ACC112 (cell line): ENCODE measurements around the gene IRS2.

Experiments
- H2AFZ ChIP-seq: fragments of 200-600 bp; sonication (generic); one replicate; pipeline ENCODE4 v1.6.0; 2017; ENCODE audit warnings: antibody characterized with exemption, low read length; ENCODE audit not compliant: unreplicated experiment
- H3K27ac ChIP-seq: fragments of 200-600 bp; sonication (generic); 2 replicates; pipeline ENCODE4 v1.5.1; 2014; ENCODE audit warnings: low read depth, mild to moderate bottlenecking, antibody characterized with exemption, low read length, moderate library complexity
- H3K27me3 ChIP-seq: fragments of 200-600 bp; sonication (generic); 2 replicates; pipeline ENCODE4 v1.6.1; 2014; ENCODE audit warnings: mild to moderate bottlenecking, antibody characterized with exemption, low read length, moderate library complexity, mixed read lengths; ENCODE audit not compliant: insufficient read depth
- H3K36me3 ChIP-seq: fragments of 200-600 bp; sonication (generic); 2 replicates; pipeline ENCODE4 v1.6.1; 2016; ENCODE audit warnings: mild to moderate bottlenecking, antibody characterized with exemption, low read length, moderate library complexity, mixed read lengths; ENCODE audit not compliant: insufficient read depth
- H3K4me1 ChIP-seq: fragments of 200-600 bp; sonication (generic); one replicate; pipeline ENCODE4 v1.6.1; 2016; ENCODE audit warnings: low read length, mixed read lengths; ENCODE audit not compliant: insufficient read depth, unreplicated experiment, control insufficient read depth
- H3K4me3 ChIP-seq: fragments of 200-600 bp; sonication (generic); 2 replicates; pipeline ENCODE4 v1.5.1; 2014; ENCODE audit warnings: mild to moderate bottlenecking, low read depth, low read length
- H3K79me2 ChIP-seq: fragments of 200-600 bp; sonication (generic); one replicate; pipeline ENCODE4 v1.6.0; 2016; ENCODE audit warnings: low read length; ENCODE audit not compliant: control insufficient read depth, unreplicated experiment, insufficient read depth

Gene IRS2

GRCh38 chr13:109785141-109785891 is 1.1 kb downstream of the IRS2 start:
- H3K36me3 ChIP-seq, result peaks cover 16% of the 10 kb centered on the region
- H3K4me3 ChIP-seq, result peak overlapping the region; percentile 98
- H3K79me2 ChIP-seq, result peaks cover 46% of the 10 kb centered on the region
- no peaks in the 10 kb centered on the region for H3K27me3 ChIP-seq
- peak overlapping the region; percentile 65; the same call in 1 of the 2 replicates for H3K27ac ChIP-seq
- H3K4me1 ChIP-seq, result peaks cover 21% of the 10 kb centered on the region
- peak overlapping the region; percentile 60 for H2AFZ ChIP-seq

- peaks cover 52% of the 10 kb centered on the region for H3K79me2 ChIP-seq
- H3K27ac ChIP-seq, result peak overlapping the region; percentile 65; the same call in 1 of the 2 replicates
- H2AFZ ChIP-seq, result no peak overlapping the region
- H3K27me3 ChIP-seq, result no peaks in the 10 kb centered on the region
- peaks cover 22% of the 10 kb centered on the region for H3K4me1 ChIP-seq
- H3K36me3 ChIP-seq, result peaks cover 16% of the 10 kb centered on the region
- peak overlapping the region; percentile 98 for H3K4me3 ChIP-seq
Observed at GRCh38 chr13:109784590-109785140, 1.7 kb downstream of the IRS2 start.

- H3K27me3 ChIP-seq, result no peaks in the 10 kb centered on the region
- H3K79me2 ChIP-seq, result peaks cover 59% of the 10 kb centered on the region
- H3K36me3 ChIP-seq, result peaks cover 16% of the 10 kb centered on the region
- H3K27ac ChIP-seq, result no peak overlapping the region
- peaks cover 22% of the 10 kb centered on the region for H3K4me1 ChIP-seq
- H2AFZ ChIP-seq, result no peak overlapping the region
- H3K4me3 ChIP-seq, result peak overlapping the region; percentile 79
Observed at GRCh38 chr13:109783815-109784589, 2.4 kb downstream of the IRS2 start.

- no peaks in the 10 kb centered on the region for H3K27me3 ChIP-seq
- H3K27ac ChIP-seq, result no peak overlapping the region
- H3K4me1 ChIP-seq, result peaks cover 20% of the 10 kb centered on the region
- H3K36me3 ChIP-seq, result peaks cover 16% of the 10 kb centered on the region
- no peak overlapping the region for H2AFZ ChIP-seq
- H3K4me3 ChIP-seq, result peak overlapping the region; percentile 79
- H3K79me2 ChIP-seq, result peaks cover 63% of the 10 kb centered on the region
Observed at GRCh38 chr13:109783447-109783814, 3.0 kb downstream of the IRS2 start.

- peaks cover 69% of the 10 kb centered on the region for H3K79me2 ChIP-seq
- no peak overlapping the region for H3K4me3 ChIP-seq
- no peak overlapping the region for H2AFZ ChIP-seq
- H3K27ac ChIP-seq, result no peak overlapping the region
- no peaks in the 10 kb centered on the region for H3K27me3 ChIP-seq
- H3K36me3 ChIP-seq, result peaks cover 16% of the 10 kb centered on the region
- peaks cover 17% of the 10 kb centered on the region for H3K4me1 ChIP-seq
Observed at GRCh38 chr13:109782823-109783431, 3.5 kb downstream of the IRS2 start.

- Histone ChIP-seq H2AFZ (no peak overlapping the region), H3K79me2 (peaks cover 75% of the 10 kb centered on the region), H3K4me3 (peak overlapping the region; percentile 83), H3K36me3 (peaks cover 16% of the 10 kb centered on the region), H3K4me1 (peaks cover 22% of the 10 kb centered on the region), H3K27me3 (no peaks in the 10 kb centered on the region), H3K27ac (no peak overlapping the region)
Observed at GRCh38 chr13:109782066-109782822, 4.1 kb downstream of the IRS2 start.

GRCh38 chr13:109781384-109782065 is 4.9 kb downstream of the IRS2 start:
- Histone ChIP-seq H2AFZ (no peak overlapping the region), H3K4me1 (peaks cover 30% of the 10 kb centered on the region), H3K27ac (peak overlapping the region; percentile 36; the same call in 1 of the 2 replicates), H3K4me3 (peak overlapping the region; percentile 83), H3K36me3 (peaks cover 16% of the 10 kb centered on the region), H3K79me2 (peaks cover 82% of the 10 kb centered on the region), H3K27me3 (no peaks in the 10 kb centered on the region)

- Histone ChIP-seq H3K27me3 (no peaks in the 10 kb centered on the region), H2AFZ (no peak overlapping the region), H3K27ac (peak overlapping the region; percentile 36; the same call in 1 of the 2 replicates), H3K4me3 (peak overlapping the region; percentile 83), H3K4me1 (peaks cover 31% of the 10 kb centered on the region), H3K79me2 (peaks cover 88% of the 10 kb centered on the region), H3K36me3 (peaks cover 16% of the 10 kb centered on the region)
Observed at GRCh38 chr13:109780845-109781383, 5.5 kb downstream of the IRS2 start.

GRCh38 chr13:109779876-109780510 is 6.4 kb downstream of the IRS2 start:
- Histone ChIP-seq H3K36me3 (peaks cover 16% of the 10 kb centered on the region), H3K27ac (peak overlapping the region; percentile 36; the same call in 1 of the 2 replicates), H3K4me3 (peak overlapping the region; percentile 83), H2AFZ (no peak overlapping the region), H3K79me2 (peaks cover 92% of the 10 kb centered on the region), H3K27me3 (no peaks in the 10 kb centered on the region), H3K4me1 (peaks cover 31% of the 10 kb centered on the region)
